Testis (tissue), 3 donors: ENCODE measurements around the gene GART. TPM values are rescaled to one million over a fixed set of nuclear protein-coding genes. Genes with fewer than 3 reads are reported as not detected.

Experiments used
- DNase-seq: peaks from one replicate; pipeline ENCODE4 v3.0.0-alpha.2; 2019
- H3K27ac ChIP-seq, 2 donors: fragments of 200-600 bp; sonication (generic); one replicate each; pipeline ENCODE4 v1.5.1; 2019
- H3K27me3 ChIP-seq: fragments of 200-600 bp; sonication (generic); one replicate; pipeline ENCODE4 v1.5.1; 2019
- H3K36me3 ChIP-seq: fragments of 200-600 bp; sonication (generic); one replicate; pipeline ENCODE4 v1.5.1; 2017; ENCODE audit warnings: low read depth; ENCODE audit errors: missing control alignments
- H3K4me1 ChIP-seq: fragments of 200-600 bp; sonication (generic); one replicate; pipeline ENCODE4 v1.5.1; 2019
- H3K4me3 ChIP-seq, 2 donors: fragments of 200-600 bp; sonication (generic); one replicate each; pipeline ENCODE4 v1.5.1; 2017 to 2019
- H3K9me3 ChIP-seq: fragments of 200-600 bp; sonication (generic); one replicate; pipeline ENCODE4 v1.5.1; 2017
- POLR2A ChIP-seq: fragments of 450-650 bp; IDR thresholded peaks from one replicate; pipeline ENCODE4 v1.6.1; 2017; ENCODE audit warnings: antibody characterized with exemption, mild to moderate bottlenecking, moderate library complexity
- WGBS, 2 donors: methylation state at CpG; one replicate each; pipeline ENCODE4 v1.1.5; 2018; 5-methylcytosine and 5-hydroxymethylcytosine counted together
- intact Hi-C: fragments of 100-400 bp; cut with DNase I; formaldehyde crosslinking; loops from one replicate; pipeline ENCODE4 v1.15.1; 2023; ENCODE audit warnings: low total_unique reads
- polyA plus RNA-seq: library from polyadenylated mRNA; stranded (reverse); fragments of 350-450 nt; fragmentation: Illumina TruSeq; extraction: RNeasy Lipid Tissue Mini Kit (QIAGEN cat#74804); gene quantifications from one replicate; pipeline ENCODE4 v1.2.3, GENCODE V29; 2014; ENCODE audit warnings: low read depth, low replicate concordance; ENCODE audit not compliant: insufficient read depth
- total RNA-seq, 2 donors: library from RNA; depleted of rRNA; stranded (reverse); fragments of >200 nt; gene quantifications; one replicate each; pipeline ENCODE4 v1.2.3, GENCODE V29; 2016
- TF ChIP-seq, protein P1 (sequence below), 3 experiments: fragments of 450-650 bp in 2 of 3; fragments of 200-600 bp in 1 of 3; sonication (generic) in 1 of 3; IDR thresholded peaks; one replicate each; pipeline ENCODE4 v1.5.1; 2016 to 2019; ENCODE audit warnings: antibody characterized with exemption in 3 of 3, mild to moderate bottlenecking in 2 of 3, moderate library complexity in 1 of 3

GART gene
- total and polyA plus RNA-seq, 3 donors from 2014 or later = 85.8 to 143 (median 143) TPM

DNA sequence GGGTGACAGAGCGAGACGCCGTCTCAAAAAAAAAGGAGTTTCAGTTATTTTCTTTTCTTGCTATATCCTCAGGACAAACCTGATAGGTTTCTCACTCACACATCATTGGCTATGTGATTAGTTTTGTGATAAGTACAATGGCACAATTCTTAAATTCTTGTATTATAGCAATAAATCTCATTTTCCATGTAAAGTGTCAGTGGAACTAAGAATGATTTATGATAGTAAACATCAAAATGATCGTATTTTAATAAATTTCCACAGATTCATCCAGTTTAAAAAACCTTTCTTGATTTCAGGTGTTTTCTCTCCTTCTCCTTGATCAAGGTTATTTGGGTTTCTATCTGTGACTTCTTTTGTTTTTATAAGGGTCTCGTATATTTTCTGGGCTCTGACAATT lies 53.9 kb downstream of the GART start:
- 95% methylated on average over 5 of the region's 5 CpGs for WGBS, 2 donors
- DNase-seq = no peak
- Histone ChIP-seq H3K4me3 (no peak overlapping the region), H3K27ac (no peak overlapping the region), H3K36me3 (no peaks in the 10 kb centered on the region), H3K27me3 (no peaks in the 10 kb centered on the region), H3K9me3 (no peaks in the 10 kb centered on the region), H3K4me1 (peaks cover 3% of the 10 kb centered on the region)
- intact Hi-C loops = no loop called here
- TF ChIP-seq POLR2A = no peak
- TF ChIP-seq, protein P1, sequence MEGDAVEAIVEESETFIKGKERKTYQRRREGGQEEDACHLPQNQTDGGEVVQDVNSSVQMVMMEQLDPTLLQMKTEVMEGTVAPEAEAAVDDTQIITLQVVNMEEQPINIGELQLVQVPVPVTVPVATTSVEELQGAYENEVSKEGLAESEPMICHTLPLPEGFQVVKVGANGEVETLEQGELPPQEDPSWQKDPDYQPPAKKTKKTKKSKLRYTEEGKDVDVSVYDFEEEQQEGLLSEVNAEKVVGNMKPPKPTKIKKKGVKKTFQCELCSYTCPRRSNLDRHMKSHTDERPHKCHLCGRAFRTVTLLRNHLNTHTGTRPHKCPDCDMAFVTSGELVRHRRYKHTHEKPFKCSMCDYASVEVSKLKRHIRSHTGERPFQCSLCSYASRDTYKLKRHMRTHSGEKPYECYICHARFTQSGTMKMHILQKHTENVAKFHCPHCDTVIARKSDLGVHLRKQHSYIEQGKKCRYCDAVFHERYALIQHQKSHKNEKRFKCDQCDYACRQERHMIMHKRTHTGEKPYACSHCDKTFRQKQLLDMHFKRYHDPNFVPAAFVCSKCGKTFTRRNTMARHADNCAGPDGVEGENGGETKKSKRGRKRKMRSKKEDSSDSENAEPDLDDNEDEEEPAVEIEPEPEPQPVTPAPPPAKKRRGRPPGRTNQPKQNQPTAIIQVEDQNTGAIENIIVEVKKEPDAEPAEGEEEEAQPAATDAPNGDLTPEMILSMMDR (IDR thresholded peaks at IDR 0.05) = no peak

DNA sequence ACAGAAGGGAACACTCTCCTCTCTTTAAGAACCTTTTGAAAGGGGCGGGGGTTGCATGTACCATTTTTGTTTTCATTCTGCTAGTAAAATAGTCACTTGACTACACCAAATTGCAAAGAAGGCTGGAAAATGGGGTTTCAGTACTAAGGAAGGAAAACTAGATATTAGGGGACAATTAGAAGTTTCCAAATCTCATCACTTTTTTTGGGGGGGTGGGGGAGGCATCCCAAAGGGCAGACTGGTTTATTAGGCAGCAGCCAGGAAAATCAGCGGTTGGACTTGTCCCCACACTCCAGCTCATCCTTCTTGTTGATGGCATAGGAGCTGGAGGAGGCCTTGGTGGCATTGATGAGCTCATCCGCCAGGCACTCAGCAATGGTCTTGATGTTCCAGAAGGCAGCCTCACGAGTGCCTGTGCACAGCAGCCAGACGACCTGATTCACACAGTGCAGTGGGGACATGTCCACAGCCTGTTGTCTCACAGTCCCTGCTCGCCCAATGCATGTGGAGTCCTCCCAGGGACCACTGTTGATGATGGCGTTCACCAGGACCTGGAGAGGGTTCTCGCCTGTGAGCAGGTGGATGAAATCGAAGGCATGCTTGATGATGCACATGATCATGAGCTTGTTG lies 60.5 kb downstream of the GART start:
- DNase-seq = no peak

DNA sequence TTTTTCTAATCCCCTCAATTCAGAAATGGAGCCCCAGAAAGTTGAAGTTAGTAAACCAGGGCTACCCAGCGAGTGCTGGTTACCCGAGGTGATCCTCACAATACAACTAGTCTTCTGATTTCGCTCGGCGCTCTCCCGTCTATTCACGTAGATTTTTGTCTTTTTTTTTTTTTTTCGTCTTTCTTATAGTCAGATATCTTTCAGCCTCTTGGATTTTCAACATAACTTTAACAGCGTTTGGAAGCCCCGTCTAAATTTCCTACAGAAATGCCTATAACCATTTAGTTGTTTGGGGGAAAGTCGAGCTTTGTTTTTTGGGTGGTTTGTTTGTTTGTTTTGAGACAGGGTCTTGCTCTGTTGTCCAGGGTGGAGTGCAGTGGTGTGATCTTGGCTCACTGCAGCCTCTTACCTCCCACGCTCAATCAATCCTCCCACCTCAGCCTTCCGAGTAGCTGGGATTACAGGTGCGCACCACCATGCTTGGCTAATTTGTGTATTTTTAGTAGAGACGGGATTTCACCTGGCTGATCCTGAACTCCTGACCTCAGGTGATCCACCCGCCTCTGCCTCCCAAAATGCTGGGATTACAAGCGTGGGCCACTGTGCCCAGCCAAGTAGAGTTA lies 61.3 kb downstream of the GART start:
- Histone ChIP-seq H3K4me1 (no peaks in the 10 kb centered on the region), H3K27ac (peak overlapping the region; percentile 74 to 90), H3K4me3 (peak overlapping the region; percentile 94 to 96), H3K36me3 (no peaks in the 10 kb centered on the region), H3K9me3 (no peaks in the 10 kb centered on the region), H3K27me3 (no peaks in the 10 kb centered on the region)
- 12 to 21% methylated on average over 17 of the region's 17 CpGs for WGBS, 2 donors
- TF ChIP-seq POLR2A = no peak
- TF ChIP-seq, protein P1 (IDR thresholded peaks at IDR 0.05) = no peak
- no peak for DNase-seq
- intact Hi-C loops = no loop called here

More for the DNA sequence above, 60.5 kb downstream of the GART start:
- Histone ChIP-seq H3K27me3 (no peaks in the 10 kb centered on the region), H3K9me3 (no peaks in the 10 kb centered on the region), H3K36me3 (no peaks in the 10 kb centered on the region), H3K4me1 (no peaks in the 10 kb centered on the region), H3K4me3 (no peak overlapping the region), H3K27ac (no peak overlapping the region)
- TF ChIP-seq, protein P1 (IDR thresholded peaks at IDR 0.05) = no peak
- TF ChIP-seq POLR2A = no peak
- 76 to 81% methylated on average over 9 of the region's 9 CpGs for WGBS, 2 donors
- intact Hi-C loops = no loop called here

DNA sequence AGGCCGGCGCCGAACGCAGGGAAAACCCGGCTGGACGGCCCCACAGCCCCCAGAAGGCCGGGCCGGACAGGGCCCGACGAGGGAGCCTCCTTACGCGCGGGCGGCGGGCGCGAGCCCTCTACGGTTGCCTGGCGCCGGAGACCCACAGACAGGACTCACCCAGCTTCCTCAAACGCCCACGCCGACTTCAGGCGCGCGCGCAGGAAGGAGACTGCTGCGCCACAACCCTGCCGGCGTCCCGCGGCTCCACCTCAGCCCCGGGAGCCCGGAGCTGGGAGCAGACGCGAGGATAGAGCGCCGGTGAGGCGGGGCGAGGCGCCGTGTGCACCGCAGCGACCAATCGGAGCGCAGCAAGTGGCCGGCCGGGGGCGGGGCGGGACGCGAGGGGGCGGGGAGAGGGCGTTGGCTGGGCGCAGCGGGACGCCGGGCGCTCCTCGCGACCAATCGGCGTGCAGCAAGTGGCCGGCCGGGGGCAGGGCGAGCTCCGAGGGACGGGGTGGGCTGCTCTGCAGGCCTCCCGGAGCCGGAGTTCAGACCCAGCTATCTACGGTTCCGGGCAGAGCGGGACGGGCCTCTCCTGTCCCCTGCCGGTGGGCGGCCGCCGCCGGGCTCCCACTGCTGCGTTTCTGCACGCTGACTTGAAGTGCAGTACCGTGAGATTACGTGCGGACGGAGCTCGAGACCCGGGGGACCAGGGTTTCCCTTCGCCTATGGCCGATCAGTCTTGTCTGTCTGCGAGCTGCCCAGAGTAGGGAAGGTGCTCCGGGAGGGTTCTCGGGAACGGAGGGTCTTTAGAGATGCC lies 62.0 kb downstream of the GART start, which contains the start of gene TMEM50B:
Gene TMEM50B, minus strand, starts transcription at position 296 of the 802 bp plus-strand sequence. CDS start 11,089 bp downstream, outside the sequence.
- WGBS, 2 donors = 0 to 1% methylated on average over 7 to 47 of the region's 93 CpGs
- H3K27me3 ChIP-seq = no peaks in the 10 kb centered on the region
- intact Hi-C loops = no loop called here
- peak within 1 kb of the TSS; percentile 94 to 96 for H3K4me3 ChIP-seq
- H3K36me3 ChIP-seq = no peaks in the 10 kb centered on the region
- peak; percentile 97 for DNase-seq
- H3K4me1 ChIP-seq = no peaks in the 10 kb centered on the region
- H3K9me3 ChIP-seq = no peaks in the 10 kb centered on the region
- peak within 1 kb of the TSS; percentile 91 to 94 for H3K27ac ChIP-seq
- TF ChIP-seq, protein P1 (IDR thresholded peaks at IDR 0.05) = peak; percentile 50 to 51 (median 51)
- peak; percentile 91 for TF ChIP-seq POLR2A
